HG02798 (cell line): ENCODE results near the gene GRIA4.

Experiments
- ATAC-seq: cut with Tn5 transposase; IDR thresholded peaks from one replicate; pipeline ENCODE4 v1.9.1; 2021; ENCODE audit warnings: mild to moderate bottlenecking; ENCODE audit not compliant: unreplicated experiment, poor library complexity

GRIA4 gene

GRCh38 chr11:105609832-105610781, at the start of gene GRIA4:
GRIA4 (plus strand) TSS chr11:105610073; CDS start chr11:105610998, 925 bp downstream.
- no peak for ATAC-seq

DNA sequence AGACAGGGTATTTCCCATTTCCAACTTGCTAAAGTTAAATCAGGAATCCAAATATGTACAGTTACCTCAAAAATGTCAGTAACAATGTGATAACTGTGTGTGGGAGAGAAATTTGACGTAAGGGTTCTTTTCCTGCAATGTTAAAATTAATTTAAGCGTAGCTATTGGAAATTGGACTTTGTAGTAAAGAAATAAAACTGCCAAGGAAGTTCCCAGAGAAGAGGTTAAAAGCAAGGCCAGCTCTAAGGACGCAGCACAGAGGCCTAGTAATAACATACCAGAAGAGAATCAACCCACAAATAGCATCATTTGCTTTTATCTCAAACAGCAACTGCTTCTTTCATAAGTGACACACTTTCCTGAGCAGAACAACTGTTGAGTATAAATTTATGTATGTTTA, 36.8 kb upstream of the GRIA4 start:
- ATAC-seq = no peak

- ATAC-seq = no peak
These were observed 34.9 kb upstream of the GRIA4 start for GRCh38 chr11:105574974-105575373.

DNA sequence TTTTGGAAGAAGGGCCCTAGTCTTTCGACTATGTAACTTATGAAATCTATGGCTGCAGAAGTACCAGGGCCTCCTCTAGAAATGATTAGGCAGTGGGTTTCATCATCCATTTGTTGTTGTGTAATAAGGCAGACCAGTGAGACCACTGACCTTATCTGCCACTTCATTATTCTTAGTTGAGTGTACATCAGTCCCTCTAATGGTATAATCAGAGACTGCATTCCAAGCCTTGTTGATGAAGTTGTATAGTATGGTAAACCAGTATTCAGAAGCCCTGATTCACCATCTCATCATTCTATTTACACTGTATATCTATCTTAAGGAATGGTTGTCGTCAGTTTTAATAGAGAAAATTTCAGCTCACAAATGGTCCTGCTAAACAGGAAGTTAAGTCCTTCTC, 32.2 kb upstream of the GRIA4 start:
- no peak for ATAC-seq

DNA sequence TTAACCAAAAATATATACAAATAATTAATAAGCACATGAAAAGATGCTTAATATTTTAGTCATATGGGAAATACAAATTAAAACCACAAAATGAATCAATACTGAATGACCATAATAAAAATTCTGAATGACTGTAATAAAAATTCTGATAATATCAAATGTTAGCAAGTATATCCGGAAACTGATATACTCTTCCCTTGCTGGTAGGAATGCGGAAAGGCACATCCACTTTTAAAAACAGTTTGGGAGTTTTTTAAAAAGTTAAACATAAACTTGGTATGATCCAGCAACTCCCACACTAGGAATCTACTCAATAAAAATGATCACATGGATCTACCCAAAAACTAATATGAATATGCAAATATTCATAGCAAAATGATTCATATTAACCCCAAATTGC, 30.8 kb upstream of the GRIA4 start:
- no peak for ATAC-seq

DNA sequence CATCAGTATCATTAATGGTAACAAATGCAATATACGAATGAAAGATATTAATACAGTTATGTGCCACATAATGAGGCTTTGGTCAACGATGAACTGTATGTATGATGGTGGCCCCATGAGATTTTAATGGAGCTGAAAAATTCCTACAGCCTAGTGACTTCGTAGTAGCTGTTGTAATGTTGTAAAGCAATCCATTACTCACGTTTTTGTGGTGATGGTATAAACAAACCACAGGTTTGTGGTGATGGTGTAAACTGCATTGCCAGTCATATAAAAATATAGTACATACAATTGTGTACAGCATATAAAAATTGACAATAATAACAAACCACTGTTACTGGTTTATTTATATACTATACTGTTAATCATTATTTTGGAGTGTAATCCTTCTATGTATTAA, 27.4 kb upstream of the GRIA4 start:
- ATAC-seq = no peak

GRCh38 chr11:105588001-105588400, 21.9 kb upstream of the GRIA4 start:
- ATAC-seq = no peak

GRCh38 chr11:105589346-105589745, 20.5 kb upstream of the GRIA4 start:
- ATAC-seq = no peak

GRCh38 chr11:105592035-105592434, 17.8 kb upstream of the GRIA4 start:
- no peak for ATAC-seq

- no peak for ATAC-seq
These were observed 11.5 kb upstream of the GRIA4 start for GRCh38 chr11:105598371-105598770.

DNA sequence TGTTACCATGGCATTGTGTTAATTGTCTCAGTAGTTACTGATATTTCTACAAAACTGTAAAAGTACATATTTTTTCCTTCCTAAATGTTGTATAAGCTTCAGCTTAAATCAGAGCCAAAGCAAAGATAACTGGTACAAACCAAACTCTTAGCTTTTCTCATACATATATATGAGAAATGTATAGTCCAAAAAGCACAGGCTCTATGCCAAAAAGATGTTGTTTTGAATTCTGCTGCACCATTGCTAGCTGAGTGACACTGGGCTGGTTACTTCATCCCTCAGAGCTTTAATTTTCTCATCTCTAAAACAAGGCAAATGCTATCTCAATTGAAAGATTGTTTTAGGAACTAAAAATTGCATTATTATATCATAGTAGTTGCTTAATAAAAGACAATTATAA, 6.7 kb upstream of the GRIA4 start:
- ATAC-seq = no peak

DNA sequence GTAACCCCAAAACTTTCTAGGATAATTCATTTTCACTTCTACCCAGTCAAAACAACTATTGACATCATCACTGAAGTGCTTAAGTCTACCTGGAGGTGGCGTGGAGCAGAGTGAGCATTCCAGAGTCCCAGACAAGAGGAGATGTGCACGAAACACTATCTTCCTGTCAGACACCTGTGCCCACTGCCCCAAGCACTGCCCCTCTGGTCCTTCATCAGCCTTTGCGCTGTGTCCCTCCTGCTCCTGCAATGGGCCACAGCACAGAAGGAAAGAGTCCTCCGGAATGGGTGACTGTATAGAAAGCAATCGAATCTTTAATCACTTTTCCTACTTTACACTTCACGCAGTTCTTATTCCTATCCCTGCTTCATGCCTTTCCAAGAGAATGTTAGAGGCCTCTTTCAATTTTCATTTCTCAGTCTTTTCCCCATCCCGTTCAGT, 512 bp upstream of the GRIA4 start:
- ATAC-seq = peak; percentile 76

- no peak for ATAC-seq
These were observed 1.1 kb downstream of the GRIA4 start for GRCh38 chr11:105610871-105611571.

GRCh38 chr11:105611572-105612441, 1.9 kb downstream of the GRIA4 start:
- ATAC-seq = no peak

GRCh38 chr11:105612771-105613170, 2.9 kb downstream of the GRIA4 start:
- ATAC-seq = no peak

GRCh38 chr11:105613183-105613582, 3.3 kb downstream of the GRIA4 start:
- no peak for ATAC-seq

DNA sequence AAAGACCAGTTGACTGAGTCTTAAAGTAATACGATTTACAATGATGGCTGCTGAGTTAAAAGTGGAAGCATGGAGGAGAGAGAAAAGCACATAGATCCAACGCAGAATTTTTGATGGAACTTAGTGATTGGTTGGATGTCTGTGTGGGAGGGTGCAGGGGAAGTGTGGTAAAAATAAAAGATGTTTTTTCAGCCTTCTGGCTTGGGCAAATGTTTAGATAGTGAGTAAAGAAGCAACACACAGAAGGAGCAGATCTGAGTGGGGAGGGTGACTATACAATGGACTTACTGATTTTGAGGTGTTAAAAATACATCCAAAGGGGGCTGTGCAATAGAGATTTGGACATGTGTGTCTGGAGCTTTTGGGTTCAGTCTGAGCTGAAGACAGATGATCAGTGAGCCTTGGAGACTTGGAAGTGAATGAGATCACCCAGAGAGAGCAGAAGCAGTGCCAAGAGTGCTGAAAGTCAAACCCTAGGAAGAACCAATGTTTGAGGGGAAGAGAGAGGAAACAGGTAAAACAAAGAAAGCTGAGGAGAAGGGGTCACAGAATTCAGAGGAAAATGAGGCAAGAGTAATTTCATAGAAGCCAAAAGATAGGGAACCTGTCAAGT, 8.6 kb downstream of the GRIA4 start:
- ATAC-seq = no peak

DNA sequence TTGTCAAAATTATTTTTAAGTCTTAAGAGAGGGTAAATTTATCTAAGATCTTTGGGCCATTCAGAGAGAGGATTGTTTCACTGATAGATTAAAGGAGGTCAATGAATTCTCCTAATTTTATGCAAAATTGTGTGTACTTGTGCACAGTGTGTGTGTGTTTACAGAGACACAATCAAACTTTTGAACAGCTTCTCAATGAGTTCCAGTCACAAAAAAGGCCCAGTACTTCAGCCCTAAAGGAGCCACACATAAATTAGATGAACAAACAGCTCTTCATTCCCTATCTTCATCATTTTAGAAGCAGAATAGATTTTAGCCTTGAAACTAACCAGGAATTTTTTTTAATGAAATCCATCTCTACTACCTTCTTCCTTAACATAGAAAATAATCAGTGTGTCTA, 9.7 kb downstream of the GRIA4 start:
- no peak for ATAC-seq

- ATAC-seq = no peak
These were observed 12.1 kb downstream of the GRIA4 start for GRCh38 chr11:105622016-105622415.

- no peak for ATAC-seq
These were observed 22.4 kb downstream of the GRIA4 start for GRCh38 chr11:105632316-105632715.
